ENCODE data around the gene HCRT.
A peak's percentile ranks its signal among the peaks of the same experiment; 100 is the strongest.
"Not testable (repeated sequence)": the region's sequence is repeated elsewhere in the genome, so short reads cannot be mapped to it uniquely, and the experiment has no call there.

Gene HCRT

GRCh38 chr17:42197564-42198156 is 12.4 kb upstream of the HCRT start:
- no peak for DNase-seq

DNA sequence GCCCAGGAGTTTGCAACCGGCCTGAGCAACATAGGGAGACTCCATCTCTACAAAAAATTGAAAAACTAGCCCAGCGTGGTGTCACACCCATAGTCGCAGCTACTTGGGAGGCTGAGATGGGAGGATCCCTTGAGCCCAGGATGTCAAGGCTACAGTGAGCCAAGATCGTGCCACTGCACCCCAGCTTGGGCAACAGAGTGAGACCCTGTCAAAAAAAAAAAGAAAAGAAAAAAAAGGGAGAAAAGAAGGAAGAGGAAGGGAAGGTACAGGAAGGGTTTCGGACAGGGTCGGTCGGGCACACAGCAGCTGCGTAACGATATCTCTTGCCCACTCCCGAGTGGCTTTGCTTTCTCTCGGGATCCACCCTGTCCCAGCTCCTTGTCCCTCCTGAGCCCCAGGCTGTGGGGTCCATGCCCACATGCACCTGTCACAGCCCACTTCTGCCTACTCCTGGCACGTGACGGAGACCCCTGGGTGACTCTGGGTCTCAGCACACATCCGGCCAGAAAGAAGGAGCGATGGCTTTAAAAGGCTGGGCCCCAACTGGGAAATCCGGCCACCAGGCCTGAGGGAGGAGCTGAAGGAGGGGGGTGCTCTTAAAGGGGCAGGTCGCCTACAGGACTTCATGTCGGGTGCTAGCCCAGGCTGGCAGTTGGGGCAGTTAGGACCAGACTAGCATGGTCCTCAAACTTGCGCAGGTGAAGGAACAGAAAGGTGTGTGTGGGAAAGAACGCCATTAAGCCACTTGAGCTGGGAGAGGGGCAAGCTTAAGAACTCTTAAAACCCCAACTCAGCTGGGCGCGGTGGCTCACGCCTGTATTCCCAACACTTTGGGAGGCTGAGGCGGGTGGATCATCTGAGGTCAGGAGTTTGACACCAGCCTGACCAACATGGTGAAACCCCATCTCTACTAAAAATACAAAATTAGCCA is 9.0 kb upstream of the HCRT start, which contains the start of gene GHDC:
Gene GHDC (minus strand): TSS at position 526 of the 931 bp plus-strand sequence. CDS start 913 bp downstream, outside the sequence.
- DNase-seq, result peak; percentile 79 to 84

- DNase-seq, result no peak
Observed at GRCh38 chr17:42193216-42193968, 8.1 kb upstream of the HCRT start.

- no peak for DNase-seq
Observed at GRCh38 chr17:42192189-42193126, 7.2 kb upstream of the HCRT start.

GRCh38 chr17:42191275-42191608 is 6.0 kb upstream of the HCRT start:
- DNase-seq, result no peak

DNA sequence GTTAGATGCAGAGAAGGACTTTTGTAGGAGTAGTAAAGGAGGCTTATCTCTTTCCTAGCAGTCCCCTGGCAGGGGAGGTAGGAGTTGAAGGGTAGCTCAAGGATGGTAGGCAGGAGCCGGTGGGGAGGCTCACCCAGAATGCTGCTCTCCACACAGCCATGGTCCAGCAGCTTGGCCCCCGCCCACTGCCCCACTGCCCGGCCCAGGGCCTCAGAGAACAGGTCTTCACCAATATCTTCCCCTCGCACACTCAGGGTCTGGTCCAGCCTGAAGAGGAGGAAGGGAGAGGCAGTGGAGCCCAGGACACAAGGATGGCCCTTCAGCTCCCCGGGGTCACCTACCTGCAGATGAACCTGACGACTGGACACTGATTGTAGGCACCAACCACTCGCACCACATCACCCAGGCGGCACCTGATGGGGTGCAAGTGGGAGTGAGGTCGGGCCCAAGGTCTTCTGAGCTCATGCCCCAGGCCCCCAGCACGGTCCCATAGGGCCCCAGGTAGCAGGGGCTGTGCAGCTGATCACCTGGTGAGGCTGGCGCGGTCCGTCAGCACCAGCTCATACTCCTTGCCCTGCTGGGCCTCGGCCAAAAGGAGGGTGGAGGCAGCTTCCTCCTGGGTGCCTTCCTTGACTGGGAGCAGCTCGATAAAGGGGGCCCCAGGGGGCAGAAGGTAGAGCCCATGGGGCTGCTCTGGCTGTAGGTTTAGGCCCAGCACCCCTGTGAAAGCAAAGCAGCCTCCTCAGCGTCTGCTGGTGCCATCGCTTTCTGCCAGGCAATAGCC is 5.4 kb upstream of the HCRT start:
- no peak for DNase-seq

DNA sequence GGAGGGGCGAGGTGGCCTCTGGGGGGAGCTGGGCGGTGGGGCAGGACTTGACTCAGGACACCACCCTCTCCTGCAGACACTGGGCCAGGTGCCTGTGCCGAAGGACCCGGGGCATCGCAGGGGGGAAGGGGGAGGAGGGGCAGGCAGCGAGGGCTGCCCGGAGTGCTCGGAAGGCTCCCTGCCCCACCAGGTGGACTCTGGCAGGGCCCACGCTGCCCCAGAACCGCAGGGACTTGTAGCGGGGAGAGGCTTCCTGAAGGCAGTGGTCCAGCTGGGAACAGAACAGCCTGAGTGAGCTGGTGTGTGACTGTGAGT is 4.4 kb upstream of the HCRT start:
- DNase-seq, result no peak

- DNase-seq, result no peak
Observed at GRCh38 chr17:42188749-42189650, 3.7 kb upstream of the HCRT start.

DNA sequence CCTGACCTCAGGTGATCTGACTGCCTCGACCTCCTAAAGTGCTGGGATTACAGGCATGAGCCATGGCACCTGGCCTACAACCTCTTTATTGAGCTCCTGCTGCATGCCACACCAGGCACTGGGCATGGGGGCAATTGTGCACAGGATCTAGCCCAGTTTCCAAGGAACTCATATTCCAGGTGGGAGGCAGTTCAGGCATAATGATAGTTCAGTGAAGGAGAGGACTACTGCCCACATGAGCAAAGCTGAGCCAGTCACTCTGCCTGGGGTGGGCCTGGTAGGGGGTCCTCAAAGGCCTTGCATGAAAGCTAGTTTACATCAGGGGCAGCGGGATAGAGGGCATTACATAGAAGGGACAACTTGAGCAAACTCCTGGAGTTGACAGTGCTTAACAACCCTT is 2.6 kb upstream of the HCRT start:
- no peak for DNase-seq

DNA sequence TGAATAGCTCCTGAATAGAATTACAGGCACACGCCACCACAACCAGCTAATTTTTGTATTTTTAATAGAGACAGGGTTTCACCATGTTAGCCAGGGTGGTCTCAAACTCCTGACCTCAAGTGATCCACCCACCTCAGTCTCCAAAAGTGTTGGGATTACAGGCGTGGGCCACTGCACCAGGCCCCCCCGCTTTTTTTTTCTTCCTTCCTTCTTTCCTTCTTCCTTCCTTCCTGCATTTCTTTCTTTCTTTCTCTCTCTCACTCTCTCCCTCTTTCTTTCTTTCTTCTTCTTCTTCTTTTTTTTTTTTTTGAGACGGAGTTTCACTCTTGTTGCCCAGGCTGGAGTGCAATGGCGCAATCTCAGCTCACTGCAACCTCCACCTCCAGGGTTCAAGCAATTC is 939 bp upstream of the HCRT start:
- not testable (repeated sequence) for DNase-seq

GRCh38 chr17:42185621-42185930 is 324 bp upstream of the HCRT start:
- DNase-seq, result no peak

GRCh38 chr17:42183741-42184711 is 1.2 kb downstream of the HCRT start:
- DNase-seq, result peak; percentile 76 to 84

GRCh38 chr17:42182927-42183734 is 2.1 kb downstream of the HCRT start:
- no peak for DNase-seq

- no peak for DNase-seq
Observed at GRCh38 chr17:42181851-42182207, 3.4 kb downstream of the HCRT start.

DNA sequence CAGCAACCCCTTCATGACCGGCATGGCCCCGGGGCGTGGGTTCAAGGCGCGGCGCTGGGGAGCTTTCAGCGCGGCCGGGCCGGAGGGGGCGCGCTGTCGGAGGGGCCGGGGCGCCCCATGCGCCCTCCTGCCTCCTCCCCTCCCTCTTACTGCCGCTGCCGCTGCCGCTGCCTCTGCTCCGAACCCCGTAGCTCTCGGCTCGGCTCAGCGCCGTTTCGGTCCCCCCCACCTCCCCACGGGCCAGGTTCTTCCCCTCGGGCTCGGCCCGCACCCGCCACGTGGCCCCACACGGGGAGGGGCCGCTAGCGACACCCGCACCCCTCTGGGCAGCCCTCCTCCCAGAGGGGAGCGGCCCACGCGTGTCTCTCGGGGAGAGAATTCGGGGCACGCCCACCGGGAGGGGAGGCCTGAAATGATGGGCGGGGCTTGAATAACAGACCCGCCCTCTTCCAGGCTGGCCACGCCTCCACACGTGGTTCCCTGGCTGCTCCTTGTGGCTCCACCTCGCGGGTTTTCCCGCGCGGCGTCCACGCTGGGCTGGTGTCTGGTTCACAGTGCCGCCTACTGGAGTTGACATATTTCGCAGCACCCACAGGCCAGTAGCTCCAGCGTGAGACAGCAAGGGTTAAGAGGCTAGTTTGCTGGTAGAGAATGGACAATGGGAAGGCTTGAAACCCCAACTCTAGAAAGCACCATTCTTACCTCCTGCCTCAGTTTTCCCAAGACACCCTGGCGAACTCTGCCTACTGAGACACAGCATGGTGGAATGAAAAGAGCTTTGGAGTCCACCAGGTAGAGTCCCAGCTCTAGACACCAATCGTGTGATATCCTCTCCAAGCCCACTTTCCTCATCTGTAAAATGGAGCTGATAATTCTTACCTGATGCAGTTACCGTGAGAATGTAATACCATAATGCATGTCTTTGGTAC is 4.1 kb downstream of the HCRT start, which contains the start of gene KCNH4:
Gene KCNH4 (minus strand): TSS at position 221 of the 929 bp plus-strand sequence. CDS start 197 bp downstream, at position 24.
- DNase-seq, result peak; percentile 91 to 94

GRCh38 chr17:42180411-42180921 is 4.8 kb downstream of the HCRT start:
- no peak for DNase-seq

- DNase-seq, result no peak
Observed at GRCh38 chr17:42179911-42180410, 5.3 kb downstream of the HCRT start.
